OCI-LY7 (cell line): ENCODE measurements around the gene AOX1.
"Not testable (repeated sequence)": the region's sequence is repeated elsewhere in the genome, so short reads cannot be mapped to it uniquely, and the experiment has no call there.

Experiments used
- EZH2phosphoT487 ChIP-seq: fragments of 200-600 bp; sonication (generic); IDR thresholded peaks from 2 replicates; pipeline ENCODE4 v1.6.1; 2018; ENCODE audit warnings: low read depth, borderline replicate concordance, mild to moderate bottlenecking, mixed run types, antibody characterized with exemption, low read length, moderate library complexity, mixed read lengths
- TF ChIP-seq, protein P1 (sequence below): fragments of 200-600 bp; sonication (generic); conservative IDR thresholded peaks from 2 replicates; pipeline ENCODE4 v1.5.1; 2014; ENCODE audit warnings: mild to moderate bottlenecking, antibody characterized with exemption, low read length, moderate library complexity, mixed read lengths

DNA sequence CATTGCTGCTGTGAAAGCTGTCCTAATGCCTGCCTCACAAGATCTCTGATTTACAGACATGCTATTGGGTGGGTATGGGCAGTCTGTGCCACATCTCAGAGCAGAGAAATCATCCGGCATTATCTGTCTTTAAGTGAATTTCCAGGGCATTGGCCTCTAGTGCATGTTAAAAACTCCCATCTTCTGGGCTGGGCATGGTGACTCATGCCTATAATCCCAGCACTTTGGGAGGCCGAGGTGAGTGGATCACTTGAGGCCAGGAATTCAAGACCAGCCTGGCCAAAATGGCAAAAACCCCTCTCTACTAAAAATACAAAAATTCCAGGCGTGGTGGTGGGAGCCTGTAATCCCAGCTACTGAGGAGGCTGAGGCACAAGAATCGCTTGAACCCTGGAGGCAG, 42.6 kb downstream of the AOX1 start:
- TF ChIP-seq, protein P1, sequence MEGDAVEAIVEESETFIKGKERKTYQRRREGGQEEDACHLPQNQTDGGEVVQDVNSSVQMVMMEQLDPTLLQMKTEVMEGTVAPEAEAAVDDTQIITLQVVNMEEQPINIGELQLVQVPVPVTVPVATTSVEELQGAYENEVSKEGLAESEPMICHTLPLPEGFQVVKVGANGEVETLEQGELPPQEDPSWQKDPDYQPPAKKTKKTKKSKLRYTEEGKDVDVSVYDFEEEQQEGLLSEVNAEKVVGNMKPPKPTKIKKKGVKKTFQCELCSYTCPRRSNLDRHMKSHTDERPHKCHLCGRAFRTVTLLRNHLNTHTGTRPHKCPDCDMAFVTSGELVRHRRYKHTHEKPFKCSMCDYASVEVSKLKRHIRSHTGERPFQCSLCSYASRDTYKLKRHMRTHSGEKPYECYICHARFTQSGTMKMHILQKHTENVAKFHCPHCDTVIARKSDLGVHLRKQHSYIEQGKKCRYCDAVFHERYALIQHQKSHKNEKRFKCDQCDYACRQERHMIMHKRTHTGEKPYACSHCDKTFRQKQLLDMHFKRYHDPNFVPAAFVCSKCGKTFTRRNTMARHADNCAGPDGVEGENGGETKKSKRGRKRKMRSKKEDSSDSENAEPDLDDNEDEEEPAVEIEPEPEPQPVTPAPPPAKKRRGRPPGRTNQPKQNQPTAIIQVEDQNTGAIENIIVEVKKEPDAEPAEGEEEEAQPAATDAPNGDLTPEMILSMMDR = not testable (repeated sequence)
- TF ChIP-seq EZH2phosphoT487 = not testable (repeated sequence)
